Hematopoietic multipotent progenitor cell treated with erythropoietin and hydrocortisone succinate and interleukin-3 and kit ligand, for 8 days (in vitro differentiated cells): Measurements from ENCODE around the gene G6PD.
"Not testable (repeated sequence)": the region's sequence is repeated elsewhere in the genome, so short reads cannot be mapped to it uniquely, and the experiment has no call there.

Source experiments
- DNase-seq: peaks from one replicate; pipeline ENCODE4 v3.0.0-alpha.2; 2015

G6PD gene

DNA sequence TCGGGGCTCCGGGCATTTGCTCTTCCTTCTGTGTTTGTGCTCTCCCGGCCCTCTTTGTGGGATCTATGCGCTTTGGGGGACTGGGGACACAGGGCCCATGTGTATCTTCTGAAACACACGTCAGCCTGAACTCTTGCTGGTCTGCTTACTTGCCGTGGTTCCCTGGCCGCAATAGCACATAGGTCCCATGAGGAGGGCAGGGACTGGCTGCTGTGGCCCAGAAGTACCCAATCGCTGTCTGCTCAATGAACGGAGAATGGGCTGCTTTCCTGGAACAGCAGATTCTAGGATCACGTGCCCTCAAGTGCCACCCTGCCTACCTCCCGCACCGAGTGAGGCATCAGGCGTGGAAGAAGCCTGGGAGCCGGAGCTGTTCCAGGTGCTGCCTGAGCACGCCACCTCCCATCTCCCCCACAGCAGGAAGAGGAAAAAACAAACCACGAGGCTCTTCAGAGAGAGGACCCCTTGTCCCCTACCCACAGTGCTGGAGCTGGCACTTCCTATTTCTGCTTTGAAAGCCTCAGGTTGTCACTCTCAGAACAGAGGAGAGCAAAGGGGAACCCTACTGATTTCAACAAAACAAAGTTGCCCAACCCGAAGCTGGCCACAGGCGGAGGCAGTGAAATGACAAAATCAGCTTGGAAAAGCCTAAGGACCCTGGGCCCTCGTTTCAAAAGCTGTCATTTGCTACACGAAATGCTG, 3.8 kb downstream of the G6PD start:
- peak; percentile 87 for DNase-seq

DNA sequence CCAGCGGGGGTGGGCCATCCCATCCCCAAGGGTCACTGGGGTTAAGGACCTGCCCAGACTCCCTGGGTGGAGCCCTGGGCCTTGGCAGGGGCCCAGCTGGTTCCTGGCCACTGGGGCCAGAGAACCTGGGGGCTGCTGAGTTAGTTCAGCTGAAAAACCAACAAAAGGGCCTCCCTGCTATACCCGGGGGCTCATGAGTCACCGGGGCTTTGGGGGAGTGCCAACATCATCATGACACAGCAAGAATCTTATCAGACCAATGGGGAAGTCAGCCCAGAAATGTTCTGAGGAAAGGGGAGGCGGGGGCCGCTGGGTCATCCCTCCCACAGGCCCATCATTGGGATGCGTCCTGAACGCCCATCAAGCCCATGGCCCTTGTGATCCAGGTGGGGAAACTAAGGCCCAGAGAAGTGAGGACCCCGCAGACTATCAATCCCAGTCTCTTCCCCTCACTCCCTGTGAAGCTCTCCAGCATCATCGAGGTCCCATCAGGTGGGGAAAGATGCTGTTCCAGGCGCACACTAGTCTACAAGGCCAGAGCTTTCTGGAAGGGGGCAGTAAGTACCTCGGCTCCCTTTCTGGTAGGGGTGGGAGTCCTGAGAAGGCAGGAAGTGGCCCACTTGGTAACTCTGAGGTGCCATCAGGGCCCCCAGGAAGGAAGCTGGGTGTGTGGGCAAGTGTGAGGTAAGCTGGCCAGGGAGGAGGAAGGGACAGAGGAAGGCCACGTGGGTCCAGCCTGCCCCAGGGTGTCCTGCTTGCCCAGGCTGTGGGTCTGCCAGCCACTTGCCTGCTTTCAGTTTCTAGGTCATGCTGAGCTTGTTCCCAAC, 4.5 kb downstream of the G6PD start:
- peak; percentile 95 for DNase-seq

DNA sequence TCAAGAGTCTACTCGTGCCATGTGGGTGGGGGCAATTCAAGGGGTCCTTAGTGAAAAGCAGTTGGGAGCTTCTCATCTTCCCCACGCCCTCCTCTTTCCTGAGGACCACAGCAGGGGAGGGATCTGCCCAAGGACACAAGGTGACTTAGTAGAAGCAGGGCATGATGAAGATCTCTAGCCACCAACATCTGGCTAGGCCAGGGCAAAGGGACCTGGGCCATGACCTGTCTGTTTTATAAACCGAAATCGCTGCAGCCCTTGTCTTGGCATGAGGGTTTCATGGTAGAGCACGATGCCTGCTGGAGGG, 5.1 kb downstream of the G6PD start:
- no peak for DNase-seq

DNA sequence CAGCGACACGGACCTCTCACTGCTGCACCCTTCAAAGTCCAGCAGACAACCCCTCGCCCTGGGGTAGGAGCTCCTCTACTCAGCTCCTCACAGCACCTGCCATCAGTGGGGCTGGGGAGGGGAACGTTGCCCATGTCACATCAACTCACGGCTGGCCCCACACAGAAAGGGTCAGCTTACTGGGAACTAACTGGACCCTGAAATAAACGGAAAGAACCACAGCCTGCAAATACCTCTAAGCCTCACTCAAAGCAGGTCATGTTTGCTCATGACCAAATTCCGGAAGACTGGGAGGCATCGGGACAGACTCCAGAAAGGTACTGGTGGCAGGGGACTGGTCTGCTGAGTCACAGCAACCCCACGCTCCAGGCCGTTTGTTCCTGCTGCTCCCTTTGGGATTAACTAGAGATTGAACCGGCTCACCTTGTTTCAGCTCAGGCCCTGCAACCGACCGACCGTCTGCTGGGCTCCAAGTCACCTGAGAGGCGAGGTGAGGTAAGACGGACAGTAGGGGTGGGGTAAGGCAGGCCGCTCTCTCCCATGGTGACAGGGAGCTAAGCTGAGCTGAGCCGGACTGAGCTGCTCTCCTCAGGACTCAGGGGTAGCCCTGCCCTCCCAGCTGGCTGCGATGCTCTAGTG, 5.6 kb downstream of the G6PD start:
- no peak for DNase-seq

DNA sequence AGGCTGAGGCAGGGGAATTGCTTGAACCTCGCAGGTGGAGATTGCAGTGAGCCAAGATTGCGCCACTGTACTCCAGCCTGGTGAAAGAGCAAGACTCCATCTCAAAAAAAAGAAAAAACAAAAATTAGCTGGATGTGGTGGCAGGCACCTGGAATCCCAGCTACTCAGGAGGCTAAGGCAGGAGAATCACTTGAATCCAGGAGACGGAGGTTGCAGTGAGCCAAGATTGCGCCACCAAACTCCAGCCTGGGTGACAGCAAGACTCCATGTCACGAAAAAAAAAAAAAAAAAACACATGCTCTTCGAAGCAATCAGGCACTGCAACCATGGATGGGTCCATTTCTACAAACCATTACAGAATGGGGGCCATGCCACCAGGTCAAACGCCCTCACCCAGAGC, 6.3 kb downstream of the G6PD start:
- not testable (repeated sequence) for DNase-seq

DNA sequence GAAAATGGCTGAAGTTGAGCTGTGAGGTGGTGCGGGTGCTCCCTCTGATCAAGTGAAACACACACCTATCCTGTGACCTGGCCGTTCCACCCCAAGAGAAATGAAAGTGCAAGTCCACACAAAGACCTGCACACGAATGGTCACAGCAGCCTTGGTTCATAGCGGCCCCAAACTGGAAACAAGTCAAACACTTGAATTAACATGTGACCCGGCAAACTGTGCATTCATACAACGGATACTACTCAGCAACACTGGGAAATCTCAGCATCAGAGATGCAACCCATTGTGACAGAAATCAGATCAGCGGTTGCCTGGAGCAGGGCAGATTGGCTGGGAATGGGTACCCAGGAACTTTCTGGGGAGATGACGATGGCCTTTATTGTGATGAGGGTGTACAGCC, 7.6 kb downstream of the G6PD start:
- no peak for DNase-seq

DNA sequence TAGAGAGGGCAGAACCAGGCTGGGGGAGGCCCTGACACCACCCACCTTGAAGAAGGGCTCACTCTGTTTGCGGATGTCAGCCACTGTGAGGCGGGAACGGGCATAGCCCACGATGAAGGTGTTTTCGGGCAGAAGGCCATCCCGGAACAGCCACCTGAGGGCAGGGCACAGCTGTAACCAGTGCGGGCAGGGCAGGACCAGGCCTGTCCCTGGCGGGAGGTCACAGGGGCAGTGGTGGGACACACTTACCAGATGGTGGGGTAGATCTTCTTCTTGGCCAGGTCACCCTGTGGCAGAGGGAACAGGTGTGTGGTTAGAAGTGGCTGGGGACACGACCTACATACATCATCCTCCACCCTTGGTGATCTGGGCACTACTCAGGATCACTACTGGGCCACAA, 10.8 kb downstream of the G6PD start:
- DNase-seq: no peak

DNA sequence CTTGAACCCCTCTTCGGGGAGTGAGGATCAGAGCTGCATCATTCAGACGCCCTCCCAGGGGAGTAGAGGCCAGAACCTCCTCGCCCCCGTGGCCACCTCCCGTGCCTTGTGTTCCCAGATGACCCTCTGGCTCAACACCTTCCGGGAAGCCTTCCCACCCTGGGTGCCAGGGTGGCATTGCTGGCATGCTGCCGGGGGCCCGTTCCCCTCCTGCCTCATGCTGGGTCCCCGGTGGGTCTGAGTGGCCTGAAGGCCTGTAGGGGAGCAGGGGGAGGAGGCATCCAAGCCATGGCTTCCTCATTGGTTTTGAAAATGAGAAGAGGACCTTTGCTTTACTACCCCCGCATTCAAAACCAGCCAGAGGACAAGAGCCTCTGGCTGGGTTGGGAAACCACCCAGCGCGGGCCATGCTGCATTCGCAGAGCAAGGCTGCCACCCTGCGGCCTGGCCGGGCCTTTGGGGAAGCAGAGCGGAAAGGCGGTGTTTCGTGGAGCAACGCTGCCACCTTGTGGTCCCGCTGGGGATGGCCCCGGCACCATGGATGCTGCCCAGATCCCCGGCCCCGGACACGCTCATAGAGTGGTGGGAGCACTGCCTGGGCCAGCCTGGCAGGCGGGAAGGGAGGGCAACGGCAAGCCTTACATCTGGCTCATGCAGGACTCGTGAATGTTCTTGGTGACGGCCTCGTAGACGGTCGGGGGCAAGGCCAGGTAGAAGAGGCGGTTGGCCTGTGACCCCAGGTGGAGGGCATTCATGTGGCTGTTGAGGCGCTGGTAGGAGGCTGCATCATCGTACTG, 11.9 kb downstream of the G6PD start:
- peak; percentile 80 for DNase-seq

DNA sequence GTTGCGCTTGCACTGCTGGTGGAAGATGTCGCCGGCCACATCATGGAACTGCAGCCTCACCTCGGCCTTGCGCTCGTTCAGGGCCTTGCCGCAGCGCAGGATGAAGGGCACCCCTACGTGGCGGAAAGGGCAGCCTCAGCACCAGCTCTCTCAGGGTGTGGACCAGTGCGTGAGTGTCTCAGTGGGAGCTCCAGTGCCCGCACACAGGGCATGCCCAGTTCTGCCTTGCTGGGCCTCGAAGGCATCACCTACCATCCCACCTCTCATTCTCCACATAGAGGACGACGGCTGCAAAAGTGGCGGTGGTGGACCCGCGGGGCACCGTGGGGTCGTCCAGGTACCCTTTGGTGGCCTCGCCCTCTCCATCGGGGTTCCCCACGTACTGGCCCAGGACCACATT, 14.0 kb downstream of the G6PD start:
- DNase-seq: no peak

DNA sequence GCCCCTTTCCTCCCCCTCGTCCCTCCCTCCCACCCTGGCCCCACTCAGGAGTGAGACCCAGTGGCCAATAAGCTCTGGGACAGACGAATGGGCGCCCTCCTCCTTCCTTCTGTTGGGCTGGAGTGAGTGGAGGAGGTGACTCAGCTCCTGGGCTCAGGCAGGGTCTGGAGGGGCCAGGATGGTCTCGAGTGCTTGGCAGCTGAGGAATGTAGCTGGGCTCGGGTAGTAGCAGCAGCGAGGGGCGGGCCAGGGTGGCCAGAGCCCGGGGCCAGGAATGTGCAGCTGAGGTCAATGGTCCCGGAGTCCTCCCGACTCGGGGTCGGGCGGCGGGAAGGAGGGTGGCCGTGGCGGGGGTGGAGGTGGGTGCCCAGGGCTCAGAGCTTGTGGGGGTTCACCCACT, 15.0 kb downstream of the G6PD start:
- DNase-seq: no peak

DNA sequence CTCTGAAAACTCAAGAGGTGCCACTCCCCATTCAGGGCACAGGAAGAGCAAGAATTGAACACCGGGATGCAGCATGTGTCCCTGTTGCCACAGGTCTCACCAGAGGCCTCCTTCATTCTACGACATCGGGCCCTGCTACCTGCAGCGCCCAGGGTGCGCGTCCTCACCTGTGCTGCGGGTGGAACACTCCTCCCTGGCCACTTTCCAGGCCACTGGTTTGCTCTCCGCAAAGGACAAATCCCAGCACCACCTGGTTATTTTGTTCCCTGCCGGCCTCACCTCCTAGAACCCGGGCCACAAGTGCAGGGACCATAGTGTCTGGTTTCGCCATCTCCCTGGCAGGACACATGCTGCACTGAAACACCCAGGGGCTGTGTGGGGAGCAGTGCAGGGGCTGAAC, 16.4 kb downstream of the G6PD start:
- DNase-seq: no peak

DNA sequence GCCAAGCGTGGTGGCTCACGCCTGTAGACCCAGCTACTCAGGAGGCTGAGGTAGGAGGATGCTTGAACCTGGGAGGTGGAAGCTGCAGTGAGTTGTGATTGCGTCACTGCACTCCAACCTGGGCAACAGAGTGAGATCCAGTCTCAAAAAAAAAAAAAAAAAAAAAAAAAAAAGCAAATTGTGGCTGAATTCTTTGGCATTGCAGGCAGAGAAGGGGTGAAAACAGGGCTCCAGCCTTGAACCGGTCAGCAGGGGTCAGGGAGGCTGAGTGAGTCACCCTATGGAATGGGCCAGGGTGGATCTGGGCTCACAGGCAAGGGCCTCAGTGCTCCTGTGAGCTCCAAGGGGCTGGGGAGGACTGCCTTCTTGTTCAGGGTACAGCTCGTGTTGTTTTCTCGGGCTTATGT, 17.4 kb downstream of the G6PD start:
- DNase-seq: no peak

DNA sequence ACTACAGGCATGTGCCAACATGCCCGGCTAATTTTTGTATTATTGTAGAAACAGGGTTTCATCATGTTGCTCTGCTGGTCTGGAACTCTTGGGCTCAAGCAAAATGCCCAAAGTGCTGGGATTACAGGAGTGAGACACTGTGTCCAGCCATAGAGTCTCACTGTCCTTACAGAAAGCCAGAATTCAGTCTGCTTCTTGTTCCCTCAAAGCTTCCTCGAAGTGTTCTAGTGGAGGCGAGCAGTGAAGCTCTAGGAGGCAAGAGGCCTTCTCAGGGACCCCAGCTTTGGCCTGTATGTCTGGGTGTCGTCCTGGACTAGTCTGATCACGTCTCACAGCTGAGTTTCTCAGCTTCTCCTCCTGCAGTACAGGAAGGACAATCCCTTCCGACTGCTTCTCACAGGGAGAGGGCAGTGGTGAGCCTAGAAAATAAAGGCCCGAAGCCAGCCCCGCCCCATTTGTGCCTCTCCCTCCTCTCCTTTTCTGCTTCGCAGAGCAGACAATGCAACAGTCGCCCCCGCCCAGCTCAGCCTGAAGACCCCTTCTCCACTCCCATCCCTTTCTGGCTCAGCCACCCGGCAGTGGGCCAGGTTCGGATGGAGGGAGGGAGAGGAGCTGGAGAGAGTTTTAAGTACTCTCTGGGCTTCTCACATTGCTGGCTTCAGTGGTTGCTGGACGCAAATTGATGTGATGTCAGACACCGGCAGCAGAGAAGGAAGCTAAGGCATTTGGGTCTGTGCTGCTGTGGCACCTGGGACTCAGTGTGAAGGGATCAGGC, 19.6 kb downstream of the G6PD start:
- peak; percentile 87 for DNase-seq

DNA sequence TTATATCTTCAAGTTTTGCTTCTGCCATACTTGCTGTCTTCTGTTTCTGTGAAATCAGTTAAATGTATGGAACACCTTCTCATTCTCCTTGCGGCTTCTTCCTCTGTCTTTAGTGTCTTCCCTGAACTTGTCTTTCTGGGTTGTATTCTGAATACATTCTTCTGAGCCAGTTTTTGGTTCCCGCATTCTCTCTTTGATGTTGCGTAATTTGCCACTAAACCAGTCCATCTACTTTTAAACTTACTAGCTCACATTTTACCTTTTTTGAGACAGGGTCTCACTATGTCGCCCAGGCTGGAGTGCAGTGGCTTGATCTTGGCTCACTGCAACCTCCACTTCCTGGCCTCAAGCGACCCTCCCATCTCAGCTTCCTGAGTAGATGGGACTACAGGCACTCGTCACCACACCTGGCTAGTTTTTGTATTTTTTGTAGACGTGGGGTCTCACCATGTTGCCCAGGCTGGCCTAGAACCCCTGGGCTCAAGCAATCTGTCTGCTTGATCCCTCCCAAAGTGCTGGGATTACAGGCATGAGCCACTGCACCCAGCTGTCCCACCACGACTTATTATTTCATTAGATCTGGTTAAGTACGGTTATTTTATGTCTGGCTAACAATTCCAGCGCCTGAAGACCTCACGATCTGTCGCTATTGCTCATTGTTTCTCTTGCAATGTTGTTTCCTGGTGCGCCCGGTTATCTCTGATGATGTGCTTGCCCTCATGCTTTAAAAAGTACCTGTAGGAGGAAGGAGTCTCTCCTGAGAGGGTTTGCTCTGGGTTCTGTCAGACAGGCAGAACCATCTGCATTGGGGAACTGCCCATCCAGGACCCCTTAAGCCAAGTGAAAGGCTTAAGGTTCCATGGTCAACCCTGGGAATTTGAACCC, 20.8 kb downstream of the G6PD start:
- DNase-seq: no peak

DNA sequence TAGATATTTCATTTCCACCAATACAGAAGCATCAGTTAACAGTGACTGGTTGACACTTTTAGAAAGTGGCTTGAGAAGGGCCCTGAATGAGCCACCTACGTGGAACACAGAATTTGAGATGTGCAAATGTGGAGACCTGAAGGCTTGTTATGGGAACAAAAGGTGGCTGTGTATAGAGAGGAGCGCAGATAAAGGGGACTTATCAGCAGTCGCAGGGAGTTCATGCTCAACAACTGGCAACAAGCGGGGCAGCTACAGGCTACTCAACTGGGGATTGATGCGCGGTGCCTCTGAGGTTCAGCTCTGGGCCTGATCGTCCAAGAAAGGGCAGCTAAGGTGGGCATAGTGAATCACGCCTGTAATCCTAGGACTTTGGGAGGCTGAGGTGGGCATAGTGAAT, 27.3 kb downstream of the G6PD start:
- DNase-seq: peak; percentile 75

DNA sequence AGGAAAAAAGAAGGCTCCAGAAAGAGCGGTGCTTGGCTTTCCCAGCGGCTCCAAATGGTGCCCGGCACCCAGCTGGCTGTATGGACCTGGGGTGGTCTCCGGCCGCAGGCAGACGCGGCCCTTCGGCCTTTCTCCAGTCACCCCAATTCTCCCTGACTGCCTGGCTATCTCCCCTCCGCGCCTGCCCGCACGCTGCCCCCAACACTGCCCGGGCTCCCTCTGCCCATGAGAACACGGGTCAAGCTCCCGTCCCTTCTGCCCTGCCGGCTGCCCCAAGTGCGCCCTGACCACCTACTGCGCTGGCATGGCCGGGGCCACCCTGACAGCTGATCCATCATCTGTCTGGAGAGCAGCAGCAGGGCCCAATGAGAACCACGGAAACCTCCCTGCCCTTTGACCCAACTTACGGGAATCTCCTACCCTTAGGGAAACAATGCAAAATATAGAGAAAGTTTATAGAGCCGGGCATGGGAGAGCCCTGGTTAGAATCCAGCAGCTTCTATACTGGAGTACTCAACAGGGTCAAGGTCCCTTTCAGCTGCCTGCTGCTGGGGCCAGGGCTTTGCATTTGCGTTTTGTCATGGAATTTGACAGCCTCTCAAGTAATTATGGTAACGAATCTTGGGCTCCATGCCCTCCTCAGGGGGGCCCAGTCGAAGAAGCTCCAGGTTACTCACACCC, 29.4 kb downstream of the G6PD start:
- no peak for DNase-seq

DNA sequence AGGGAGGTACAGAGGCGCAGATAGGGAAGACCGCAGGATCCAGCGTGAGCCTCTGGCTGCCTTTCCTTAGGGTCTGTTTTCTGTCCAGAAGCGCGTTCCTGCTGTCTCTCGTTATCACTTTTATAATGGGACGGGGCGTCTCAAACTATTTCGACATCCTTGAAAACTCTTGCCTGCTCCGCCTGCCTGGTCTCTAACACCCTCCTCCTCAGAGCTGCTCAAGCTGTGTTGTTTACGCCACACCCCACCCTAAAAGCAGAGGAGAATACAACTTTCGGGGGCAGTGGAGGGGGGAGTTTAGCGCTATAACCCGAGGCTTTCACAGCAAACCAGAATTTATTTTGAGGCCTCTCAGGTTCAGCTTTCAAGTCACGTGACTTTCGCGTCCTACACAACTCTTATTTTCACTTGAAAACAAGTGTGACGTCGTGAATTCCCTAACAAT, 30.0 kb downstream of the G6PD start:
- no peak for DNase-seq

DNA sequence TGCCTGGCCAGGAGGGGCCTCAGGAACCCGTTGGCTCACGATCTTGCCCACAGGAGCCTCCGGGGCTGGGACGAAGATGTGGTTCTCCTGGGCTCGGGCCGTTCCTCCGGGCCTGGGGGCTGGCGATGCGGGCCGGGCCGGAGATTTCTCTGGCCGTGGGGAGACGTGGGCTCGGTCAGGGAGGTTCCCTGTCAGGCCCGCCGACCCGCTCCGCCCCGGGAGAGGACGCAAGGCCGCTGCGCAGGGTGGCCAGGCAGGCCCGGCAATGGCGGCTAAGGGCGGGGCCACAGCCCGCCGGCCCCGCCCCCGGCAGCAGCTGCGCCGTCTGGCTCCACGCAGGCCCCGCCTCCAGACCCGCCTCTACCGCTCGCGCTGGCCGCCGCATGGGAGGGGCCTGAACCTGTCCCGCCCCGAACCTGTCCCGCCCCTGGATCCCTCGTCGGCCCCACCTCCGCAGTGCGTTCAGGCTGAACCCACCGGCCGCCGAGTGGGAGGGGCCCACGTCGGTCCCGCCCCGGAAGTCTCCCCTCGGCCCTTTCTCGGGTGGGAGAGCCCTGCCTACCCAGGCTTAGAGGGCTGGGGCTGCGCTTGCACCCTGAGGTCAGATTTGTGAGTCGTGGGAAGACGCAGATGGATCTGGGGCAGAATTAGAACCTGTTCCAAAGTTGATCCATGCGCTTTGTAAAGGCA, 30.5 kb downstream of the G6PD start, which contains the start of gene FAM3A:
Gene FAM3A, minus strand, starts transcription at position 267 of the 690 bp plus-strand sequence. CDS start 460 bp downstream, outside the sequence.
- peak; percentile 83 for DNase-seq

DNA sequence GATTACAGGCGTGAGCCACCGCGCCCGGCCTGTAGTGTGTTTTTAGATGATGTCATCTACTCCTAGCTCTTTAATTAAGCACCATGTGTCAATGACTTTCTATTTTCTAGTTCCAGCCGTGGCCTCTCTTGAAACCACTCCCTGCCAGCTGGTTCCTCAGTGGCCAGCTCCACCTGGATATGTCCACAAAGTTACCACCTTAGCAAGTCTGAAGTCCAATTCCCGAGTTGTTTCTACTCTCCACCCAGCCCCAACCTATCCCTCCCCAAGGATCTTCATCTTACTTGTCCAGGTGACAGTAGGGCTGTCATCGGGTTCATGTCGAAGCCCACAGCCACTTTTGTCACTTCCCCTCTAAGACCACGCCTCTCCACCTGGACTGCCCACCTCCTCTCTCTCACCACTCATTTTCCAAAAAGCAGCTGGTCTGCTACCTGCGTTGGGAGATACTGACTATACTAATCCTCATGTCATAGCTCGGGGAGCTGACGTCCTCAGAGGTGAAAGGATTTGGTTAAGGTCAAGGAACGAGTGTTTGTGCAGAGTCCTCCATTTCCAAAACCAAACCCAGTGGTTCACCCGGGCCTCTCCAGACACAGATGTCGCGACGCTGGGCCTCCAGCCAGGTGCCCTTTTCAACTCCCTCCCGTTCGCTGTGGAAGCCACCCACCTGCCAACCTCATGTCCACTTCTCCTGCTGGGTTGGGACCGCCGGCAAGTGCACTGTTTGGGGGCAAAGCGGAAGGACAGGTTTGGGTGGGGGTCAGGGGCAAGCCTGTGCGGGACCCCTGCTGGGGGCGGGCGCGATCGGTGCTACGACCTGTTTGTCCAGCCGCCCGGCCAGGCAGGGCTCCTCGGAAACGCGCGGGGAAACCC, 31.3 kb downstream of the G6PD start:
- DNase-seq: no peak
